HG03469 (cell line): Measurements from ENCODE around the gene ADTRP.

Source experiments
- ATAC-seq: cut with Tn5 transposase; IDR thresholded peaks from one replicate; pipeline ENCODE4 v1.9.1; 2021; ENCODE audit warnings: mild to moderate bottlenecking, moderate library complexity, moderate number of reproducible peaks; ENCODE audit not compliant: unreplicated experiment

Gene ADTRP

DNA sequence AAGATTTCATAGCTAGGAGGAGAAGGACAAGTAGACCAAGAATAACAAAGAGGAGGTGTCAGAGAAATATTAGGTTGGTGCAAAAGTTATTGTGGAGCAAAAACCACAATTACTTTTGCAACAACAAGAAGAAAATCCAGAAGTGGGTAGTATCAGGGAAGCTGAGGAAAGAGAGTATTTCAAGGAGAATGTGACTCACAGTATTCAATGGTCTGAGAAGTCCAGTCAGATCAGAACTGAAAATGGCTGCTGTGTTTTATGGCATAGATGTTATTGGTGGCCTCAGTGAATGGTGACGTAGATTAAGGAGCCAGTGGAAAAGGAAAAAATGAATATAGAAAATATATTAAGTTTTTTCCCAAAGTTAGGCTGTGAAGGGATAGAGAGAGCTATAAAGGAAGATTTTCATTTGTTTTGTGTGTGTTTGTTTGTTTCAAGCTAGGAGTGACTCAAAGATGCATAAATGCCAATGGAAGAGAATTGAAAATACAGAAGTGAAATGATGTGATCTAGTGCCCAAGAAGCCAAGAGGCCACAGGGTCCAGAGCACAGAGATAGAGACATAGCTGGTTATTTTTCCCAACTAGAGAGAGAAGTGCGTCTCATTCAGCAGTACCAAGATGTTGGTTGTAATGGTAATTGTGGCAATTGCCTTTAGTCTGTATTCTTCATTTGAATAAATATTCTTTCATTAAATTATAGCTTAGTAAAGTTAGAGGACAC is 112.8 kb downstream of the ADTRP start:
- ATAC-seq: no peak
